Skeletal muscle cell (primary cell): ENCODE results near the gene PYGB.
"Not testable (repeated sequence)": the region's sequence is repeated elsewhere in the genome, so short reads cannot be mapped to it uniquely, and the experiment has no call there.

Source experiments
- DNase-seq: peaks from one replicate; pipeline ENCODE4 v3.0.0-alpha.2; 2010; ENCODE audit warnings: low read depth
- H3K4me3 ChIP-seq: 2 replicates; pipeline ENCODE4 v1.5.1; 2011; ENCODE audit warnings: low read depth, mild to moderate bottlenecking, control low read depth, low read length, moderate library complexity

PYGB gene

GRCh38 chr20:25319241-25320034 is 71.6 kb downstream of the PYGB start:
- no peak overlapping the region for H3K4me3 ChIP-seq
- DNase-seq: no peak

- DNase-seq: no peak
- H3K4me3 ChIP-seq: no peak overlapping the region
These were observed 72.3 kb downstream of the PYGB start for GRCh38 chr20:25320035-25320800.

GRCh38 chr20:25321262-25321831 is 73.5 kb downstream of the PYGB start:
- H3K4me3 ChIP-seq: no peak overlapping the region
- DNase-seq: no peak

GRCh38 chr20:25321991-25322390 is 74.1 kb downstream of the PYGB start:
- H3K4me3 ChIP-seq: no peak overlapping the region
- no peak for DNase-seq

GRCh38 chr20:25323496-25324246 is 75.8 kb downstream of the PYGB start:
- DNase-seq: no peak
- H3K4me3 ChIP-seq: no peak overlapping the region

GRCh38 chr20:25324412-25324811 is 76.5 kb downstream of the PYGB start:
- no peak for DNase-seq
- H3K4me3 ChIP-seq: no peak overlapping the region

GRCh38 chr20:25325073-25325472 is 77.2 kb downstream of the PYGB start:
- H3K4me3 ChIP-seq: no peak overlapping the region
- DNase-seq: no peak

- H3K4me3 ChIP-seq: no peak overlapping the region
- DNase-seq: no peak
These were observed 78.1 kb downstream of the PYGB start for GRCh38 chr20:25325997-25326396.

- no peak overlapping the region for H3K4me3 ChIP-seq
- no peak for DNase-seq
These were observed 79.8 kb downstream of the PYGB start for GRCh38 chr20:25327521-25328235.

GRCh38 chr20:25328954-25329498 is 81.1 kb downstream of the PYGB start:
- no peak overlapping the region for H3K4me3 ChIP-seq
- no peak for DNase-seq

- DNase-seq, H3K4me3 ChIP-seq: not testable (repeated sequence)
These were observed 87.1 kb downstream of the PYGB start for GRCh38 chr20:25334972-25335371.

GRCh38 chr20:25336561-25337422 is 88.9 kb downstream of the PYGB start:
- H3K4me3 ChIP-seq: no peak overlapping the region
- DNase-seq: no peak

GRCh38 chr20:25338112-25339023 is 90.5 kb downstream of the PYGB start:
- no peak for DNase-seq
- H3K4me3 ChIP-seq: no peak overlapping the region

GRCh38 chr20:25339608-25340007 is 91.7 kb downstream of the PYGB start:
- no peak for DNase-seq
- H3K4me3 ChIP-seq: no peak overlapping the region

GRCh38 chr20:25340380-25340779 is 92.5 kb downstream of the PYGB start:
- H3K4me3 ChIP-seq: no peak overlapping the region
- DNase-seq: no peak

GRCh38 chr20:25341716-25342680 is 94.1 kb downstream of the PYGB start:
- H3K4me3 ChIP-seq: no peak overlapping the region
- DNase-seq: no peak
